Prostate gland (tissue), 2 donors: ENCODE measurements around the gene BRF1.

Experiments used
- POLR2A ChIP-seq: fragments of 450-650 bp; IDR thresholded peaks from one replicate; pipeline ENCODE4 v1.6.1; 2016; ENCODE audit warnings: antibody characterized with exemption, mild to moderate bottlenecking
- POLR2AphosphoS5 ChIP-seq: sonication (generic); formaldehyde crosslinking; IDR thresholded peaks from one replicate; pipeline ENCODE4 v1.6.1; 2017; ENCODE audit warnings: antibody characterized with exemption
- TF ChIP-seq, protein P1 (sequence below), 4 experiments: fragments of 200-600 bp in 2 of 4; fragments of 450-650 bp in 2 of 4; sonication (generic) in 2 of 4; IDR thresholded peaks; 1 replicate in 3 of 4; 2 replicates in 1 of 4; pipeline ENCODE4 v1.5.1; 2016 to 2019; ENCODE audit warnings: antibody characterized with exemption in 4 of 4, mild to moderate bottlenecking in 2 of 4, moderate library complexity in 2 of 4

DNA sequence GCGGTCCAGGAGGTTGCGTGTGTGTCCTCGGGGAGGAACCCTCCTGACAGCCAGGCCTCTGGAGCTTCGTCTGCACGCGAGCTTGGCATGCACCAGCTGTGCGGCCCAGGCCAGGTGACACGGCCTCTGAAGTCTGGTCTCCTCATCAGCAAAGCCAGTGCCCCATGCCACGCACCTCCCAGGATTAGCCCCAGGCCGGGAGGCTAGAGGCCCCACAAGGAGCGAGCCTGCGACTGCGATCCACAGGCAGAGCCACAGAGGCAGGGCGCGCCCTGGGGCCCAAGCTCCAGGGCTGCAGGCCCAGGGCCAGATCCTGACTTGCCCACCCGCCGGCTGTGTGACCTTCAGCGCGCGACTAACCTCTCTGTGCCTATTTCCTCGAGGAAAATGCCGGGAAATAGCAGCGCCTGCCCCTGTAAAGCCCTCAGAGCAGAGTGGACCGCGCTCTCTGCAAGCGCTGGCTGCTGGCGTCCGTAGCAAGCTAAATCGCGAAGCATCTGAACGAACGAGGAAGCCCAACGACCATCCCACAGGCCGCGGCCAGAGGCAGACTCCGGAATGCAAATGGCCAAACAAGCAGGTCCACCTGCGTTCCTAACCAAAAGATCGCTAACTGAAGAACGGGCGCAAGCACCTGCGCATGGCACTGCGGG lies 53.0 kb downstream of the BRF1 start:
- no peak for TF ChIP-seq POLR2A
- TF ChIP-seq, protein P1, sequence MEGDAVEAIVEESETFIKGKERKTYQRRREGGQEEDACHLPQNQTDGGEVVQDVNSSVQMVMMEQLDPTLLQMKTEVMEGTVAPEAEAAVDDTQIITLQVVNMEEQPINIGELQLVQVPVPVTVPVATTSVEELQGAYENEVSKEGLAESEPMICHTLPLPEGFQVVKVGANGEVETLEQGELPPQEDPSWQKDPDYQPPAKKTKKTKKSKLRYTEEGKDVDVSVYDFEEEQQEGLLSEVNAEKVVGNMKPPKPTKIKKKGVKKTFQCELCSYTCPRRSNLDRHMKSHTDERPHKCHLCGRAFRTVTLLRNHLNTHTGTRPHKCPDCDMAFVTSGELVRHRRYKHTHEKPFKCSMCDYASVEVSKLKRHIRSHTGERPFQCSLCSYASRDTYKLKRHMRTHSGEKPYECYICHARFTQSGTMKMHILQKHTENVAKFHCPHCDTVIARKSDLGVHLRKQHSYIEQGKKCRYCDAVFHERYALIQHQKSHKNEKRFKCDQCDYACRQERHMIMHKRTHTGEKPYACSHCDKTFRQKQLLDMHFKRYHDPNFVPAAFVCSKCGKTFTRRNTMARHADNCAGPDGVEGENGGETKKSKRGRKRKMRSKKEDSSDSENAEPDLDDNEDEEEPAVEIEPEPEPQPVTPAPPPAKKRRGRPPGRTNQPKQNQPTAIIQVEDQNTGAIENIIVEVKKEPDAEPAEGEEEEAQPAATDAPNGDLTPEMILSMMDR (IDR thresholded peaks at IDR 0.05): no peak
- TF ChIP-seq POLR2AphosphoS5: no peak
